RWPE1 (cell line): Measurements from ENCODE around the gene LY6G6F.

Experiments used
- CTCF ChIA-PET: fragments of 350-600 bp; sonication (Branson Sonifier 250); formaldehyde crosslinking; extraction: SDS; loops from one replicate; lab custom pipeline; 2021; lab: Yijun Ruan, JAX
- POLR2A ChIA-PET: fragments of 400-600 bp; formaldehyde crosslinking; extraction: SDS; loops from one replicate; lab custom pipeline; 2020; ENCODE audit warnings: antibody characterized with exemption; ENCODE audit not compliant: low non-redundant PET; lab: Yijun Ruan, JAX
- DNase-seq: peaks from one replicate; pipeline ENCODE4 v3.0.0; 2012; ENCODE audit warnings: low spot score
- H3K27ac ChIP-seq: fragments of 450-650 bp; 2 replicates; pipeline ENCODE4 v1.5.1; 2017
- TF ChIP-seq, protein P1 (sequence below): fragments of 450-650 bp; conservative IDR thresholded peaks from 2 replicates; pipeline ENCODE4 v1.5.1; 2017; ENCODE audit warnings: low read depth, mild to moderate bottlenecking

Gene LY6G6F

DNA sequence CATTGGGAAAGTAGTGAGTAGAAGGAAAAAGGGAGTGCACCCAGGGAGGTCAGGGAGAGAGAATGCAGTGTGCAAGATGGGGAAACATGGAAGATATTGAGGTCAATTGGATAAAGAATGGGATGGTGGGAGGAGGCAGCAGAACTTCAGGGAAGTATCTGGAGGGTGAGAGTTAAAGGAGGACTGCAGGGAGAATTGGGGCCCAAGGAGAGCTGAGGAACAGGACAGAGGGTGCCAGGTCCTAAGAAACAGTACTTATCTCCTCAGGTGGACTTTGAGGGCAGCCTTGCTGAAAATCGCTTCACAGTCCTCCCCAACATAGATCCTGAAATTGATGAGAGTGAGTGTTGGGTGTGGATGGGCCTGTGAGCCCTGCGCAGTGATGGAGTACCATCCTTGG is 51.6 kb downstream of the LY6G6F start:
- no peak for DNase-seq
- H3K27ac ChIP-seq: no peak overlapping the region
- ChIA-PET POLR2A (no interaction called here), CTCF (interaction anchor here (0.7 to 2.3 kb wide), 2 partner anchors 11 to 68 kb away, joined by 4 to 11 read pairs; no protein-coding TSS in a partner anchor)
- TF ChIP-seq, protein P1, sequence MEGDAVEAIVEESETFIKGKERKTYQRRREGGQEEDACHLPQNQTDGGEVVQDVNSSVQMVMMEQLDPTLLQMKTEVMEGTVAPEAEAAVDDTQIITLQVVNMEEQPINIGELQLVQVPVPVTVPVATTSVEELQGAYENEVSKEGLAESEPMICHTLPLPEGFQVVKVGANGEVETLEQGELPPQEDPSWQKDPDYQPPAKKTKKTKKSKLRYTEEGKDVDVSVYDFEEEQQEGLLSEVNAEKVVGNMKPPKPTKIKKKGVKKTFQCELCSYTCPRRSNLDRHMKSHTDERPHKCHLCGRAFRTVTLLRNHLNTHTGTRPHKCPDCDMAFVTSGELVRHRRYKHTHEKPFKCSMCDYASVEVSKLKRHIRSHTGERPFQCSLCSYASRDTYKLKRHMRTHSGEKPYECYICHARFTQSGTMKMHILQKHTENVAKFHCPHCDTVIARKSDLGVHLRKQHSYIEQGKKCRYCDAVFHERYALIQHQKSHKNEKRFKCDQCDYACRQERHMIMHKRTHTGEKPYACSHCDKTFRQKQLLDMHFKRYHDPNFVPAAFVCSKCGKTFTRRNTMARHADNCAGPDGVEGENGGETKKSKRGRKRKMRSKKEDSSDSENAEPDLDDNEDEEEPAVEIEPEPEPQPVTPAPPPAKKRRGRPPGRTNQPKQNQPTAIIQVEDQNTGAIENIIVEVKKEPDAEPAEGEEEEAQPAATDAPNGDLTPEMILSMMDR: no peak
